CD4-positive, alpha-beta memory T cell (primary cell): ENCODE results near the gene RCBTB2. TPM values are rescaled to one million over a fixed set of nuclear protein-coding genes. Genes with fewer than 3 reads are reported as not detected.

Experiments
- CTCF ChIA-PET: fragments of 350-600 bp; sonication (Branson Sonifier 250); formaldehyde crosslinking; loops from one replicate; lab custom pipeline; 2021; ENCODE audit warnings: inconsistent platforms; ENCODE audit not compliant: partially characterized antibody; lab: Charles Lee
- POLR2A ChIA-PET: fragments of 350-600 bp; sonication (Branson Sonifier 250); formaldehyde crosslinking; loops from one replicate; lab custom pipeline; 2021; ENCODE audit not compliant: partially characterized antibody; lab: Charles Lee
- DNase-seq, 5 donors: peaks; one replicate each; pipeline versions ENCODE4 v3.0.0 to v3.0.0-alpha.2; 2020 to 2022; ENCODE audit warnings: mixed read lengths in 1 of 5
- H3K27ac ChIP-seq: one replicate; pipeline ENCODE4 v1.7.0; 2013; ENCODE audit warnings: low read depth, low read length
- H3K27me3 ChIP-seq: 2 replicates; pipeline ENCODE4 v1.7.0; 2013; ENCODE audit warnings: mild to moderate bottlenecking, low read length, moderate library complexity; ENCODE audit not compliant: insufficient read depth
- H3K36me3 ChIP-seq: 2 replicates; pipeline ENCODE4 v1.7.0; 2013; ENCODE audit warnings: mild to moderate bottlenecking, low read length, moderate library complexity; ENCODE audit not compliant: insufficient read depth
- H3K4me1 ChIP-seq: 2 replicates; pipeline ENCODE4 v1.7.0; 2013; ENCODE audit warnings: mild to moderate bottlenecking, low read length, moderate library complexity; ENCODE audit not compliant: insufficient read depth
- H3K4me3 ChIP-seq, 2 donors: one replicate each; pipeline ENCODE4 v1.7.0; 2013; ENCODE audit warnings: low read length in 2 of 2, mild to moderate bottlenecking in 1 of 2
- H3K9me3 ChIP-seq, 2 donors: one replicate each; pipeline ENCODE4 v1.7.0; 2013; ENCODE audit warnings: low read length in 2 of 2, control low read depth in 1 of 2; ENCODE audit not compliant: control insufficient read depth in 1 of 2
- H3K27ac Mint-ChIP-seq, 7 donors: one replicate each; pipeline ENCODE4 v1.8.0; 2020 to 2021; ENCODE audit warnings: mixed read lengths in 7 of 7, mild to moderate bottlenecking in 6 of 7, inconsistent platforms in 3 of 7, moderate library complexity in 3 of 7
- H3K27me3 Mint-ChIP-seq, 2 donors: one replicate each; pipeline ENCODE4 v1.8.0; 2020 to 2021; ENCODE audit warnings: mixed read lengths in 2 of 2
- H3K36me3 Mint-ChIP-seq, 2 donors: one replicate each; pipeline ENCODE4 v1.8.0; 2020 to 2021; ENCODE audit warnings: mixed read lengths in 2 of 2, inconsistent platforms in 1 of 2, mild to moderate bottlenecking in 1 of 2
- H3K4me1 Mint-ChIP-seq, 4 donors: one replicate each; pipeline ENCODE4 v1.8.0; 2020 to 2021; ENCODE audit warnings: mixed read lengths in 4 of 4, mild to moderate bottlenecking in 1 of 4
- H3K4me3 Mint-ChIP-seq, 8 donors: one replicate each; pipeline ENCODE4 v1.8.0; 2020 to 2021; ENCODE audit warnings: mixed read lengths in 8 of 8, mild to moderate bottlenecking in 7 of 8, moderate library complexity in 6 of 8, inconsistent platforms in 3 of 8
- H3K9me3 Mint-ChIP-seq, 8 donors: one replicate each; pipeline ENCODE4 v1.8.0; 2020 to 2021; ENCODE audit warnings: mixed read lengths in 8 of 8, mild to moderate bottlenecking in 5 of 8, inconsistent platforms in 3 of 8, moderate library complexity in 1 of 8
- intact Hi-C: fragments of 100-400 bp; cut with micrococcal nuclease; formaldehyde crosslinking; loops from one replicate; pipeline ENCODE4 v1.15.1; 2023
- polyA plus RNA-seq, 2 donors: library from polyadenylated mRNA; unstranded; fragments of 300-500 nt; fragmentation: Illumina TruSeq; gene quantifications; one replicate each; pipeline ENCODE4 v1.2.3, GENCODE V29; 2021
- total RNA-seq, 2 experiments: library from RNA; stranded (reverse); gene quantifications; one replicate each; pipeline ENCODE4 v1.2.3, GENCODE V29; 2021

RCBTB2 gene
- total and polyA plus RNA-seq, 4 experiments from 2014 or later = 23.9 to 46.5 (median 29.7) TPM

DNA sequence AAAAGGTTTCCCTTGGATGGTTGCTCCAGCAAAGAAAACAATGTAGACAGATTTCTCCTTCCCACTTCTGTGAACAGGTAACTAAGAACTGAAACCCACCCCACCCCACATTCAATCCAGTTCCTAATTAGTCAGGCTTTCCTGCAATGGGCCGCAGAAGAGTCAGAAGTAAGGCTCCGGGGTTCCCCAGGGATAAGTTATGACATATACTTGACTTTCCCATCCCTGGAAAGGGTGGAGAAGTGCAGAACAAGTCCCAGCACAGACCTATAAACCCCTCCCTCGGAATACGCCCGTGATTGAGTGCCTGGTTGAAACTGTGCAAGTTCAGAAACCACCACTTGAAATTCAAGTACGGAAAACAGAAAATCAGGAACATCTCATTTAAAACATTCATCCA lies 24.9 kb downstream of the RCBTB2 start:
- Histone ChIP-seq H3K4me3 (no peak overlapping the region), H3K36me3 (no peaks in the 10 kb centered on the region), H3K27ac (no peak overlapping the region), H3K9me3 (no peaks in the 10 kb centered on the region), H3K27me3 (no peaks in the 10 kb centered on the region), H3K4me1 (peaks cover 61% of the 10 kb centered on the region)
- DNase-seq = no peak
- ChIA-PET POLR2A (interaction anchor here (2.7 to 5.1 kb wide), 4 partner anchors 13 to 95 kb away, joined by 21 to 122 read pairs (median 78); partner anchors contain the start of genes LPAR6 and RCBTB2), CTCF (interaction anchor here (1.1 to 1.3 kb wide), 2 partner anchors 25 to 72 kb away, joined by 3 read pairs; partner anchors contain the start of gene RCBTB2)
- H3K4me1 Mint-ChIP-seq = peaks cover 39 to 77% (median 53%) of the 10 kb centered on the region in 4 donors
- intact Hi-C loops = no loop called here
- H3K36me3 Mint-ChIP-seq = peaks cover 15 to 24% of the 10 kb centered on the region in 2 donors
- H3K9me3 Mint-ChIP-seq = no peaks in the 10 kb centered on the region
- no peak overlapping the region for H3K4me3 Mint-ChIP-seq
- H3K27ac Mint-ChIP-seq = peak overlapping the region in 1 of 7 donors; percentile 17
- no peaks in the 10 kb centered on the region for H3K27me3 Mint-ChIP-seq

DNA sequence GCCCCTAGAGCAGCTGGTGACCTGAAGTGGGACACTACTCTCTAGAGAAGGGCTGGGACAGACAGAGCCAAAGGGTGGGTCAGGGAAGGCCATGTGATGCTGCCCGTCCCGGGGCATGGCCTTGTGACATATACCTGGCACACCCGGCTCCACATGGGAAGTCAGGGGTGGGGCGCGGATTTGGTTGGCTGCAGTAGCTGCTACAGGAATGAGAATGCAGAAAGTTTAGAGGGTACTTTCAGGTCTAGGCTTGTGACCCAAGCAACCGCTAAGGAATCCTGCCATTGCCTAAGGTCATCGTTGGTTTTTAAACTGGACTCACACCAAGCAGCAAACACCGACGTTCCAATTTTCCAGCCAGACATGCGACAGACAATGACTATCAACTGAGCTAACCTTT lies 25.9 kb downstream of the RCBTB2 start:
- H3K4me3 ChIP-seq = no peak overlapping the region
- H3K9me3 ChIP-seq = no peaks in the 10 kb centered on the region
- H3K27ac ChIP-seq = no peak overlapping the region
- Mint-ChIP-seq H3K27me3 (no peaks in the 10 kb centered on the region), H3K36me3 (peaks cover 10 to 23% of the 10 kb centered on the region in 2 donors), H3K9me3 (no peaks in the 10 kb centered on the region), H3K27ac (peak overlapping the region; percentile 52 to 98 (median 97)), H3K4me1 (peaks cover 42 to 77% (median 55%) of the 10 kb centered on the region in 4 donors), H3K4me3 (peak overlapping the region in 2 of 8 donors; percentile 61 to 81)
- peaks cover 61% of the 10 kb centered on the region for H3K4me1 ChIP-seq
- H3K36me3 ChIP-seq = no peaks in the 10 kb centered on the region
- no peaks in the 10 kb centered on the region for H3K27me3 ChIP-seq
- intact Hi-C loops = no loop called here
- ChIA-PET CTCF (interaction anchor here (0.9 to 1.3 kb wide), 2 partner anchors 11 to 73 kb away, joined by 3 to 4 read pairs; no protein-coding TSS in a partner anchor), POLR2A (interaction anchor here (1.4 to 5.1 kb wide), 7 partner anchors 11 to 94 kb away, joined by 4 to 122 read pairs (median 28); partner anchors contain the start of genes LPAR6 and RCBTB2)
- peak in 1 of 5 donors; percentile 38 for DNase-seq

GRCh38 chr13:48506092-48506701 lies 26.7 kb downstream of the RCBTB2 start:
- Histone ChIP-seq H3K27ac (peak overlapping the region; percentile 60), H3K9me3 (no peaks in the 10 kb centered on the region), H3K27me3 (no peaks in the 10 kb centered on the region), H3K4me3 (peak overlapping the region in 1 of 2 donors; percentile 32), H3K4me1 (peaks cover 61% of the 10 kb centered on the region), H3K36me3 (no peaks in the 10 kb centered on the region)
- CTCF ChIA-PET = interaction anchor here (0.7 to 2.4 kb wide), 11 partner anchors 9 to 93 kb away, joined by 3 to 12 read pairs (median 4); partner anchors contain the start of genes LPAR6 and RCBTB2
- no peak for DNase-seq
- H3K4me3 Mint-ChIP-seq = peak overlapping the region; percentile 58 to 85 (median 73)
- H3K27ac Mint-ChIP-seq = peak overlapping the region; percentile 85 to 98 (median 97)
- POLR2A ChIA-PET = interaction anchor here (0.7 to 5.1 kb wide), 18 partner anchors 10 to 411 kb away, joined by 3 to 122 read pairs (median 8); partner anchors contain the start of genes LPAR6, MED4, RB1 and RCBTB2
- H3K27me3 Mint-ChIP-seq = no peaks in the 10 kb centered on the region
- no peaks in the 10 kb centered on the region for H3K9me3 Mint-ChIP-seq
- peaks cover 5 to 15% of the 10 kb centered on the region in 2 donors for H3K36me3 Mint-ChIP-seq
- intact Hi-C loops = no loop called here
- H3K4me1 Mint-ChIP-seq = peaks cover 42 to 77% (median 61%) of the 10 kb centered on the region in 4 donors

DNA sequence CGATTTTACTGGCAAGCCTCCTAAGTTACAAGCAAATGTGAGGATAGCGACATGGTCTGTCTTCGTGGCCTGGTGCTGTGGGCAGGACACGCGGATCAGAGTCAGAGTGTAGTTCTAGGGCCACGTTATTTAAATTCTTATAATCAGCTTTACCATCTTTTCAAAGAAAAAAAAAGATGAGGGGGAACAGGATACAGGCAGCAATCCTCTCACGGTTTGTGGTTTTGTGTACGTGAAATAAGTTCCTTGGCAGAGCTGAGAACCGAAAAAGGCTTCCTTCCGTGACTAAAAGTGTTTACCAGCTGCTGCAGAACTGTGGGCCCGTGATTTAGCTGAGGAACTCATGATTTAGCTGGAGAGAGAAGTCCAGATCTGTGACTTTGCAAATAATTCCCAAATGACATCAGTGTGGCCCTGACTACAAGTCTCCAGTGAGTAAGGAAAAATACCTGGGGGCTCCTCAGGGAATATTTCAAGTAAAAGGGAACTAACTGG lies 27.2 kb downstream of the RCBTB2 start:
- Mint-ChIP-seq H3K27me3 (no peaks in the 10 kb centered on the region), H3K27ac (peak overlapping the region; percentile 85 to 98 (median 97)), H3K4me3 (peak overlapping the region; percentile 58 to 85 (median 73)), H3K4me1 (peaks cover 40 to 80% (median 62%) of the 10 kb centered on the region in 4 donors), H3K9me3 (no peaks in the 10 kb centered on the region), H3K36me3 (peaks cover 5 to 15% of the 10 kb centered on the region in 2 donors)
- ChIA-PET CTCF (interaction anchor here (0.7 to 2.4 kb wide), 11 partner anchors 10 to 92 kb away, joined by 3 to 12 read pairs (median 4); partner anchors contain the start of genes LPAR6 and RCBTB2), POLR2A (interaction anchor here (0.7 to 5.1 kb wide), 18 partner anchors 10 to 411 kb away, joined by 3 to 122 read pairs (median 8); partner anchors contain the start of genes LPAR6, MED4, RB1 and RCBTB2)
- Histone ChIP-seq H3K27me3 (no peaks in the 10 kb centered on the region), H3K27ac (peak overlapping the region; percentile 60), H3K9me3 (no peaks in the 10 kb centered on the region), H3K36me3 (no peaks in the 10 kb centered on the region), H3K4me1 (peaks cover 60% of the 10 kb centered on the region), H3K4me3 (peak overlapping the region in 1 of 2 donors; percentile 32)
- intact Hi-C loops = loop anchor here (1.0 to 2.0 kb wide), 6 partner anchors 13 to 171 kb away; partner anchors contain the start of gene CYSLTR2
- DNase-seq = peak; percentile 79 to 87 (median 84)

- Mint-ChIP-seq H3K4me1 (peaks cover 39 to 81% (median 60%) of the 10 kb centered on the region in 4 donors), H3K9me3 (no peaks in the 10 kb centered on the region), H3K27ac (peak overlapping the region; percentile 85 to 98 (median 97)), H3K4me3 (peak overlapping the region in 7 of 8 donors; percentile 61 to 85 (median 75)), H3K27me3 (no peaks in the 10 kb centered on the region), H3K36me3 (peaks cover 3 to 15% of the 10 kb centered on the region in 2 donors)
- Histone ChIP-seq H3K4me1 (peaks cover 54% of the 10 kb centered on the region), H3K27me3 (no peaks in the 10 kb centered on the region), H3K9me3 (no peaks in the 10 kb centered on the region), H3K27ac (peak overlapping the region; percentile 60), H3K36me3 (no peaks in the 10 kb centered on the region), H3K4me3 (no peak overlapping the region)
- peak in 1 of 5 donors; percentile 18 for DNase-seq
- ChIA-PET CTCF (interaction anchor here (0.7 to 2.4 kb wide), 10 partner anchors 10 to 166 kb away, joined by 3 to 12 read pairs (median 4); no protein-coding TSS in a partner anchor), POLR2A (interaction anchor here (0.6 to 5.1 kb wide), 17 partner anchors 10 to 284 kb away, joined by 3 to 122 read pairs (median 9); partner anchors contain the start of genes LPAR6, RB1 and RCBTB2)
- intact Hi-C loops = loop anchor here (1.0 to 2.0 kb wide), 6 partner anchors 13 to 170 kb away; partner anchors contain the start of gene CYSLTR2
Measured at GRCh38 chr13:48505012-48505411, 27.9 kb downstream of the RCBTB2 start.

- no peaks in the 10 kb centered on the region for H3K27me3 ChIP-seq
- Mint-ChIP-seq H3K27ac (peak overlapping the region; percentile 58 to 97 (median 86)), H3K27me3 (no peaks in the 10 kb centered on the region), H3K4me1 (peaks cover 38 to 79% (median 57%) of the 10 kb centered on the region in 4 donors), H3K9me3 (no peaks in the 10 kb centered on the region), H3K4me3 (peak overlapping the region in 4 of 8 donors; percentile 29 to 81 (median 43)), H3K36me3 (peaks cover 1 to 15% of the 10 kb centered on the region in 2 donors)
- H3K4me1 ChIP-seq = peaks cover 53% of the 10 kb centered on the region
- H3K4me3 ChIP-seq = no peak overlapping the region
- H3K36me3 ChIP-seq = no peaks in the 10 kb centered on the region
- POLR2A ChIA-PET = interaction anchor here (0.6 to 5.1 kb wide), 14 partner anchors 10 to 284 kb away, joined by 3 to 122 read pairs (median 11); partner anchors contain the start of genes LPAR6 and RCBTB2
- no peak for DNase-seq
- CTCF ChIA-PET = interaction anchor here (0.7 to 2.4 kb wide), 7 partner anchors 9 to 166 kb away, joined by 3 to 12 read pairs (median 3); no protein-coding TSS in a partner anchor
- intact Hi-C loops = loop anchor here (1.0 to 2.0 kb wide), 6 partner anchors 12 to 170 kb away; partner anchors contain the start of gene CYSLTR2
- no peaks in the 10 kb centered on the region for H3K9me3 ChIP-seq
- peak overlapping the region; percentile 60 for H3K27ac ChIP-seq
Measured at GRCh38 chr13:48504606-48505005, 28.3 kb downstream of the RCBTB2 start.
